Retinal pigment epithelial cell (primary cell): ENCODE measurements around the gene GINS2.
A peak's percentile ranks its signal among the peaks of the same experiment; 100 is the strongest.

ENCODE experiments used
- DNase-seq: peaks from one replicate; pipeline ENCODE4 v3.0.0-alpha.2; 2010; ENCODE audit warnings: low read depth
- H3K4me3 ChIP-seq: 2 replicates; pipeline ENCODE4 v1.5.1; 2011; ENCODE audit warnings: mild to moderate bottlenecking, low read length, control low read depth, moderate library complexity
- CTCF ChIP-seq: conservative IDR thresholded peaks from 2 replicates; pipeline ENCODE4 v1.5.1; 2011; ENCODE audit warnings: low read depth, low read length, control low read depth, inconsistent platforms

GINS2 gene

DNA sequence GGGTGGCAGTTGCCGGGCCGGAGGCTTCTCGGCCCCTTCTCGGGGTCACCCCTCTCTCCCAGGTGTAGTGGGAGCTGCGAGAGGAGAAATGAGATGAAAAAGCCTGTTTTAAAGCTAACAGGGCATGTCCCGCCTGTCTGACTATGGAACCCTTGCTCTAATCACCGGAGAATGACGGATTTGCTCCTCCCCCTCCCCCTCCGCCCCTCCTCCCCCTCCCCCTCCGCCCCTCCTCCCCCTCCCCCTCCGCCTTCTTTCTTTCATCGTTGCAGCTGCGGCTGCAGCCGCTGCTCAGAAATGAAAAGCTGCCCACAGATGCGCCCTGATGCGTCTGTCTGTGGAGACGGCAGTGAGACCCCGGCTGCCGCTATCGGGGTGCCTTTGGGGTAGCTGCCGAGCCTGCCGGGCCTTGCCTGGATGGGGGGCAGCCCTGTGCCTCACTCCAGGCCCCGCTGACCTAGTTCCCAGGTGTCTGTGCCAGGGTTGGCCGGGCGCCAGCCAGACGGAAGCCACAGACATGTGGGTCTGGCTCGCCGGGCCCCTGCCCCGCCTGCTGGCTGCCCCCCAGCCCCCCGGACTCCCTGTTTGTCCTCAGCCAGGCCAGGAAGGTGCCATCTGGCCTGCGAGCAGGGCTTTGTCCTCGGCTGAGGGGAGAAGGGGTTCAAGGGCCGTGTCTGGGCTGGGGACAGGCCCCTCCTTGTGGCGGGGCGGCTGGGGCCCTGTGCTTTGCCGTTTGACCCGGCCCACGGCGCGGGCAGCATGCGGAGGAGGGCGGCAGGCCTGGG, 37.7 kb downstream of the GINS2 start:
- no peak for DNase-seq
- no peak overlapping the region for H3K4me3 ChIP-seq
- TF ChIP-seq CTCF: no peak

GRCh38 chr16:85650135-85650843, 38.5 kb downstream of the GINS2 start:
- DNase-seq: peak; percentile 52
- TF ChIP-seq CTCF: no peak
- H3K4me3 ChIP-seq: no peak overlapping the region

DNA sequence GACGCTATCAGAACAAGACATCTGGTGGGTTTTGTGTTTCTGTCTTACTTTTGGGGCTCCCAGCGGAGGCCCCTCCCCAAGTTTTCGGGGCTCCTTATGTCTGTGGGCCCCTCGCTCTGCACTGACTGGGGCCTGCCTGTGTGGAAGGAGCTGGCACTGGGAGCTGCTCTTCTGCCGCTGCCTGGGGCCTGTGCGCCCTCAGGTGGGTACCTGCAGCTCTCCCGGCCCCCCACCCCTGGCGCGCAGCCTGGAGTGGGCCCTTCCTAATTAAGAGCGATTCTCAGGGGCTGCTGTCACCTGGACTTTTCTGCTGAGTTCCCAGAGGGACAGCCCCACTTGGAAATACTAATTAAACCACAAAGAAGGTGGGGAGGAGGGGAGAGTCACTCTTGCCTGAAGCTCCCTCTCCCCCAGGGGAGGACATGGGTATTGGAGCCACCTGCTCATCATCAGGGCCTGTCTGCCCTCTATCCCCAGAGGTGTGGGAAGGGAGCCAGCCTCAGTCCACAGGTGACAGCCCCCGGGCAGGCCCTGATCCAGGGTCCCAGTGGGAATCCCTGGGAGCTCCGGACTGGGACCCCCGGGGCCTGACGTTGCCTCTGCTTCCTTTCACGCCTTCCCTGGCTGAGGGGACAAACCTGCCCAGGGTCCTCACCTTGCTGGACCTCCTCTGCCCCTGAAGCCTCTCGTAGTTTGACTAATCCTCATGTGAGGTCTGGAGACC, 39.2 kb downstream of the GINS2 start:
- no peak for TF ChIP-seq CTCF
- H3K4me3 ChIP-seq: no peak overlapping the region
- no peak for DNase-seq

DNA sequence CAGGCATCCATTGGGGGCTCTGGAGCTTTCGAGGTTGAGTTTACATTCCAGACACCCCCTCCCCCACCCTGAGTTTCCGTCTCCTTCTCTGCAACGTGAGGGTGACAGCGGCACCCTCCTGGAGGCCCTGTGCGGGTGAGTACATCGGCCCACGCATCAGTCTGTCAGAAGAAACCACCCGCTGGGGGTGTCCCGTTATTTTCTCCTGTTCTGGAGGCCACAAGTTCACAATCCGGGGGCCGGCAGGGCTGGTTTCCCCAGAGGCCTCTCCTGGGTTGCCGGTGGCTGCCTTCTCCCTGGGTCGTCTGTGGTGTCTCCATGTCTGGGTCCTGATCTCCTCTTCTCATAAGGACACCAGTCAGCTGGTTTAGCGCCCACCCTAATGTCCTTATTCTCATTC, 39.9 kb downstream of the GINS2 start:
- DNase-seq: no peak
- no peak for TF ChIP-seq CTCF
- H3K4me3 ChIP-seq: no peak overlapping the region

DNA sequence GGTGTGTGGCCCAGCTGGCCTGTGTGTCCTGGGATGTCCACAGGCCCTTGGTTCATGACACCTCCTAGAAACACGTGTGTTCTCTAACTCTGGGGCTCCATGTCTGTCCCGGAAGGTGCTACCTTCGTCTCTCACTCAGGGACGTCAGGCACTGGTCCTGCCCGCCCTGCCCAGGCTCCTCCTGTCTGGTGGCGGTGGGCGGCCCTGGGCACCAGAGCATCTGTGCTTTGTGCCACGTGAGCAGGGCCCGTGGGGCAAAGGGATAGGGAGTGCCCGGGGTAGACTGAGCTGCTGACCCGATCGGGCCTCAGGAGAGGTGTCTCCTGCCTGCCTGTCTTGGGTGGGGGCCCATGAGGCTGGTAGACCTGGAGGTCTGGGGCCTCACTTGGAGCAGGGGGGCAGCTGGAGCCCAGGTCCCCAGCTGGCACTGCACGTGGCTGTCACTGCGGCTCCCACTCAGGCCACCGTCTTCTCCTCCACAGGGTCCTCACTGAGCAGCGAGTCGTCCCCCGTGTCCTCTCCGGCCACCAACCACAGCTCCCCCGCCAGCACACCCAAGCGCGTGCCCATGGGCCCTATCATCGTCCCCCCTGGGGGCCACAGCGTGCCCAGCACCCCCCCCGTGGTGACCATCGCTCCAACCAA, 40.6 kb downstream of the GINS2 start:
- no peak for TF ChIP-seq CTCF
- DNase-seq: no peak
- no peak overlapping the region for H3K4me3 ChIP-seq

DNA sequence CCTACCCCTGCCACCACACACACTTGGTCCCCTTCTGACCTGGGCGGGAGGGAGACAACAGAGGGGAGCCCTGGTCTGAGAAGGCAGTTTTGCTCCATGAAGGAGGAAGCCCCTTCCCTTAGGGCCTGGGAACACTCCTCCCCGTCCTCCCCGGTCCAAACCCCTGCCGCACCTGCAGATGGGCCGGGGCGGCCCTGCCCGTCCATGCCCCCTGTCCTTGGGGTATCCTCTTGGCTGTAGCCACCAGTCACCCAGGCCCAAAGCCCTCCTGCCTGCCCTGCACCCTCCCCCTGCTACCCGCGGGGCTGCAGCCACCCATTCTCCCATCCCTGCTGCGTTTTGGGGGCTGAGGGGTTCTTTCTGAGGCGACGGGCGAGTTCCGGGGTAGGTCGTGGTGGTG, 41.8 kb downstream of the GINS2 start:
- DNase-seq: no peak
- no peak for TF ChIP-seq CTCF
- no peak overlapping the region for H3K4me3 ChIP-seq
